Hepatocyte (in vitro differentiated cells): ENCODE measurements around the gene LGR5.

Source experiments
- EZH2 ChIP-seq: fragments of 200-600 bp; sonication (generic); IDR thresholded peaks from 2 replicates; pipeline ENCODE4 v1.6.1; 2016; ENCODE audit warnings: antibody characterized with exemption, mild to moderate bottlenecking, borderline replicate concordance
- EZH2phosphoT487 ChIP-seq: fragments of 200-600 bp; sonication (generic); IDR thresholded peaks from one replicate; pipeline ENCODE4 v1.6.1; 2018; ENCODE audit warnings: antibody characterized with exemption, mild to moderate bottlenecking, low read depth, moderate library complexity; ENCODE audit not compliant: unreplicated experiment, severe bottlenecking
- TF ChIP-seq, protein P1 (sequence below): fragments of 200-600 bp; sonication (generic); IDR thresholded peaks from 2 replicates; pipeline ENCODE4 v1.5.1; 2016; ENCODE audit warnings: antibody characterized with exemption, mild to moderate bottlenecking; ENCODE audit not compliant: poor library complexity

DNA sequence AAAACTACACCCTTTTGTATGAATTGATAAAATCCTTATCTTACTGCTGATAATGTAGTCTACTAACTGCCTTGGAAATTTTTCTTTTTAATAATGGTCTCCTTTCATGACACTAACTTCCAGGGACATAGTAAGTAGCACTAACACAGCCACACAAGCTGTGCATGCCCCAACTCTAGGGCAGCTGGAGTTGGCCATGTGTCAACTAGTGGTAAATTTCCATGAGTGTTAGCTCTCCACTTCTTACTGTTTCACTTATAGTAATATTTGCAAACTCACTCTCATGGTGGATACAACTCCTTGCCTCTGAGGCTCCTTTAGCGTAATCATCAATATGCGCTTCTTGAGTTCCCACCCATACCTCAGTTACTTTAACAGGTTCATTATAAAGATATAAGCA is 38.0 kb downstream of the LGR5 start:
- TF ChIP-seq, protein P1, sequence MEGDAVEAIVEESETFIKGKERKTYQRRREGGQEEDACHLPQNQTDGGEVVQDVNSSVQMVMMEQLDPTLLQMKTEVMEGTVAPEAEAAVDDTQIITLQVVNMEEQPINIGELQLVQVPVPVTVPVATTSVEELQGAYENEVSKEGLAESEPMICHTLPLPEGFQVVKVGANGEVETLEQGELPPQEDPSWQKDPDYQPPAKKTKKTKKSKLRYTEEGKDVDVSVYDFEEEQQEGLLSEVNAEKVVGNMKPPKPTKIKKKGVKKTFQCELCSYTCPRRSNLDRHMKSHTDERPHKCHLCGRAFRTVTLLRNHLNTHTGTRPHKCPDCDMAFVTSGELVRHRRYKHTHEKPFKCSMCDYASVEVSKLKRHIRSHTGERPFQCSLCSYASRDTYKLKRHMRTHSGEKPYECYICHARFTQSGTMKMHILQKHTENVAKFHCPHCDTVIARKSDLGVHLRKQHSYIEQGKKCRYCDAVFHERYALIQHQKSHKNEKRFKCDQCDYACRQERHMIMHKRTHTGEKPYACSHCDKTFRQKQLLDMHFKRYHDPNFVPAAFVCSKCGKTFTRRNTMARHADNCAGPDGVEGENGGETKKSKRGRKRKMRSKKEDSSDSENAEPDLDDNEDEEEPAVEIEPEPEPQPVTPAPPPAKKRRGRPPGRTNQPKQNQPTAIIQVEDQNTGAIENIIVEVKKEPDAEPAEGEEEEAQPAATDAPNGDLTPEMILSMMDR, result no peak
- TF ChIP-seq EZH2 (no peak), EZH2phosphoT487 (no peak)
